Kidney tubule cell (primary cell): ENCODE results near the gene KRTAP3-1.

Experiments
- DNase-seq: peaks from one replicate; pipeline ENCODE4 v3.0.0-alpha.2; 2018; ENCODE audit warnings: low spot score

Gene KRTAP3-1

DNA sequence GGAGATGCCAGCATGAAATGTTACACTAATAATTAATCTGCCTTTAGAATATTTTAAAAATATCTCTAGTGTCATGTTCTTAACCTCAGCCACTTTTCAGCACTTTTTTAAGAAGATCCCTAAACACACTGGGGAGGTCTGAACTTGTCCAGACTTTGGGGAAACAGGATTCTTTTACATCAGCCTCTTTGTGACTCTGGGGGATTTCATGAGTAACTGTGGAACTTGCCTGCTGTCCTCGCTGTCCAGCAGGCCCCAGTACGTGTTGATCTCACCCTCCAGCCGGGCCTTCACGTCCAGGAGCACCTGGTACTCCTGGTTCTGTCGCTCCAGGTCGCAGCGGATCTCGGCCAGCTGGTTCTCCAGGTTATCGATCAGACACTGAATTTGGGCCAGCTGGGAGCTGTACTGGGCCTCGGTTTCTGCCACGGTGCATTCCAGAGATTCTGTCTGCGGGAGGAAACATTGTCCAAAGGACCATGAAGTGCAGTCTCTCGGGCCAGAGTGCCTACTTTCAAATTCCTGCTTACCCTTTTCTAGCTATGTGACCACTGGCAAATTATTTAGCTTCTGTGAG lies 30.3 kb downstream of the KRTAP3-1 start:
- no peak for DNase-seq

DNA sequence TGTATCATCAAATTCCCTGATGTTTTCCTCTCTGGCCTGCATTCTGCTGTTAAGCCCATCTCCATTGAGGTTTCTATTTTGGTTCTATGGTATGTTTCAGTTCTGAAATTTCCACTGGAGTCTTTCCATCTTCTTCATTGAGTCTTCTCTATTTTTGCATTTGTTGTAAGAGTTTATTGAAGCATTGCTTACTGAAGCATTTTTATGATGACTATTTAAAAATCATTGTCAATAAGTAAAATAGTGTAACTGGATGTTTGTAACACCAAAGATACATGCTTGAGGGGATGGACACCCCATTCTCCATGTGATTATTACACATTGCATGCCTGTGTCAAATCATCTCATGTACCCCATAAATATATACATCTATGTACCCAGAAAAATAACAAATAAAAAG lies 33.4 kb downstream of the KRTAP3-1 start:
- no peak for DNase-seq

DNA sequence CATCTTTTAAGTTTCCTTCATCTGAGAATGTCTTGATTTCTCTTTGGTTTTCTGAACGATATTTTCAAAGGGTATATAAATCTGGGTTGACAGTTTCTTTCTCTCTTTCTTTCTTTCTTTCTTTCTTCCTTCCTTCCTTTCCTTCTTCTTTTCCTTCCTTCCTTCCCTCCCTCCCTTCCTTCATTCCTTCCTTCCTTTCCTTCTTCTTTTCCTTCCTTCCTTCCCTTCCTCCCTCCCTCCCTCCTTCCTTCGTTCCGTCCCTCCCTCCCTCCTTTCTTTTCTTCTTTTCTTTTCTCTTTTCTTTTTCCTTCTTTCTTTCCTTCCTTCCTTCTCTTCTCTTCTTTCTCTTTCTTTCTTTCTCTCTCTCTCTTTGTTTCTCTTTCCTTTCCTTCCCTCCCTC lies 34.6 kb downstream of the KRTAP3-1 start:
- no peak for DNase-seq

DNA sequence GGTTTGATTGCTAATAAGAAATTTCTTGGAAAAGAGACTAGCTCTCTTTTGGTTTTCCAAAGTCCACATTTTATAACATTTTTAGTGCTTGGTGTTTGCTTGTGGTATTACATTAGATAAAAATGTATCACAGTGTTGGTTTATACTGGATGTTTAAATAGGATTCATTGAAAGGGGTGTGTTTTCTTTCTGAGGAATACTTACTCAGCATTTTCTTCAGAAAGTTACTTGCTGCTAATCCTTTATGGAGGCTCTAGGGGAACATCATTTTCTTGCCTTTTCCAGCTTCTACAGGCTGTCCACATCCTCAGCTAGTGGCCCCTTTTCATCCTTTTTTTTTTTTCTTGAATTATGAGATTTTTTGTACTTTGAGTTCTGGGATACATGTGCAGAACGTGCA lies 41.3 kb downstream of the KRTAP3-1 start:
- no peak for DNase-seq

DNA sequence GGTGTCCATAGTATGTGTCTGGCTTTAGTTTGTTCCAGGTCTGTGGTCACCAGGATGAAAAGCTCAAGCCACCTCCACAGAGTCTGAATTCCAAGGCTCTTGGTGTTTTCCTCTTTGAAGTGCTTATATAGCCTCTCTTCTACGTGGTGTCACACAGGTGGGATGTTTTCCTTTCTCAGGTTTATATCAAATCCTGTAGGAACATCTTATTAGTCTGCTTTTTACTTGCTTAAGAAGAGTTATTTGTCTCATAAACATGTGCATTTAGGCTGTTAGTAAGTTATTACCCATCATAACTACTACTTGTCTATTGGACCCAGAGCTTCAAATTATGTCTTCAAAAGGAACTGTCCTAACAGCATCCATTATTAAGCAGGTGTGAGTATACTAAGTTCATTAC lies 42.1 kb downstream of the KRTAP3-1 start, which contains the start of gene KRT39:
Gene KRT39, minus strand, starts transcription at position 101 of the 400 bp plus-strand sequence. Its CDS starts 92 bp downstream, at position 9.
- DNase-seq = no peak

DNA sequence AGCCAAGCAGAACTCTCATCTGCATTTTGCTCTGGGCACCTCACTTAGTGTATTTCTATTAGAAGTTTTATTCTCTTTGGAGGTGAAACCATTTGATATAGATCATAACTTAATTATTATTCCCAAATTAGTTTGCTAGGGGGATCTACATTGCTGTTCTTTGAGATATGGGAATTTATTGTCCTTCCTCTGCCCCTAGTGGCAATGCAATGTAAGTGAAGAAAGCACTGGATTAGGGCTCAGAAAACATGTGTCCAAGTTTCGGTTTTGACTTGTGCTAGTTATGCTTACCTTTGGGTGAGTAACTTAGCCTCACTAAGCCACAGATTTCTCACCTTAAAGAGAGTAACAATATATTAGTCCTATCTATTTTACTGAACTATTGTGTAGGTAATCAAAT lies 45.1 kb downstream of the KRTAP3-1 start:
- DNase-seq = peak; percentile 64

DNA sequence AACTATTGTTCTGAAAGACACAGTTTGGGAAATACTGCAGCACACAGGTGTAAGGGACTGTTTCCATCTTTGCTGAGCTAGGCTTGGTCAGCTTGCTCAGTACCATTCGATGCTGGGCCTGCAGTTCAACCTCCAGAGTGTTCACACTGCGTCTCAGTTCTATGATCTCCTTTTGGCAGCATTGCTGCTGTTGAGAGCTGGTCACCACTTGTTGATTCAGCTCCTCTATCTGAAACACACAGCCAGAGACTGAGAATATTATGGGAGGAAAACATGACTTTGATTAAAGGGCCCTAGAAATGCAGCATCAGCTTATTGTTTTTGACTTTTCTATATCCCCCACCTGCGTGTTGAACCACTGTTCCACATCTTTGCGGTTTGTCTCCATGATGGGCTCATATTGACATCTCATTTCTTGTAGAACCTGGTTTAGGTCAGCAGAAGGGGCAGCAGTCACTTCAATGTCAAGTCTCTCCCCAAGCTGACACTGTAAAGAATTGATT lies 46.8 kb downstream of the KRTAP3-1 start:
- DNase-seq = no peak

DNA sequence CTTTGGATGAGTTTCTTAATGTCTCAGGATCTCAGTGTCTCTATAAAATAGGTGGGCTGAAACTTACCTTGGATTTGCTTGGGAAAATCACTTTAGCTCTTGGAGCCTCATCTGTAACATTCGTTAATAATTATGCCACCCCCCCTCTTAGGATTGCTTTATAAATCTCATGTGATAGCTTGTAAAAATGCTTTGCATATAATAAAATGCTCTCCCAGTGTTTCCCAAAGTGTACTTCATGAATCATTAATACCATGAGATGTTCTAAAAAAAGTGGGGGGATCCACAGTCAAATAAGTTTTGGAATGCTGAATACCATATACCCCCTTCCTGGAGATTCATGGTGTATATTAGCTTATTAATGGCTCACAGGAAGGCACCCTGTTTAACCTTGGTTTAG lies 47.3 kb downstream of the KRTAP3-1 start:
- DNase-seq = no peak

DNA sequence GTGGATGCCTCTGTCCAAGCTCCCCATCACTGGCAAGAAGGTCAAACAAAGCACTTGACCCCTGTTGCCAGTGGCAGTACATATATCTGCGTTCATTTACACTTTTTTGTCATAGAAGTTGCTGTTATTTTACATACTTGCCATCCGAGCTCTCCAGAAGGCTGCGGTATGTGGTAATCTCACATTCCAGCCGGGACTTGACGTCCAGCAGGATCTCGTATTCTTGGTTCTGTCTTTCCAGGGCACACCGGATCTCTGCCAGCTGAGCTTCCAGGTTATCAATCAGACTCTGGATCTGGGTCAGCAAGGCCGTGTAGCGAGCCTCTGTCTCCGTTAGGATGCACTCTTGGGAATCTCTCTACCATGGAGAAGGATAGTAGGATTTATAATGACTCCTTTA lies 48.8 kb downstream of the KRTAP3-1 start:
- no peak for DNase-seq
